WTC11 (cell line): ENCODE measurements around the gene KY. TPM values are rescaled to one million over a fixed set of nuclear protein-coding genes. Genes with fewer than 3 reads are reported as not detected.

Experiments
- ATAC-seq: fragments of 200-7000 bp; cut with Tn5 transposase; 2 replicates; pipeline ENCODE4 v1.10.0; 2021; ENCODE audit warnings: mild to moderate bottlenecking, moderate library complexity
- CTCF ChIA-PET: fragments of 300-600 bp; sonication (Branson Sonifier 250); formaldehyde crosslinking; loops from one replicate; lab custom pipeline; 2021; ENCODE audit warnings: antibody characterized with exemption; lab: Charles Lee
- POLR2A ChIA-PET: fragments of 350-600 bp; sonication (Branson Sonifier 250); formaldehyde crosslinking; loops from one replicate; lab custom pipeline; 2021; ENCODE audit warnings: antibody characterized with exemption; lab: Charles Lee
- DNase-seq: peaks from one replicate; pipeline ENCODE4 v3.0.0; 2021; ENCODE audit warnings: low spot score
- H3K27ac Mint-ChIP-seq: 2 replicates; pipeline ENCODE4 v1.8.0; 2021; ENCODE audit warnings: mixed read lengths
- H3K27me3 Mint-ChIP-seq: 2 replicates; pipeline ENCODE4 v1.8.0; 2021; ENCODE audit warnings: low read depth, mild to moderate bottlenecking, moderate library complexity, mixed read lengths
- H3K36me3 Mint-ChIP-seq: 2 replicates; pipeline ENCODE4 v1.8.0; 2021; ENCODE audit warnings: mixed read lengths
- H3K4me1 Mint-ChIP-seq: 2 replicates; pipeline ENCODE4 v1.8.0; 2022; ENCODE audit warnings: mixed read lengths
- H3K4me3 Mint-ChIP-seq: 2 replicates; pipeline ENCODE4 v1.8.0; 2021; ENCODE audit warnings: mild to moderate bottlenecking, moderate library complexity, mixed read lengths
- H3K9me3 Mint-ChIP-seq: 2 replicates; pipeline ENCODE4 v1.8.0; 2021; ENCODE audit warnings: mixed read lengths
- CREM ChIP-seq: sonication (generic); formaldehyde crosslinking; IDR thresholded peaks from 2 replicates; pipeline ENCODE4 v1.8.1; 2022; ENCODE audit warnings: mild to moderate bottlenecking, missing genetic modification reagents, moderate library complexity
- ELF4 ChIP-seq: sonication (generic); formaldehyde crosslinking; IDR thresholded peaks from 2 replicates; pipeline ENCODE4 v1.8.1; 2022; ENCODE audit warnings: low read depth, mild to moderate bottlenecking, moderate library complexity, missing genetic modification reagents
- ETV6 ChIP-seq: sonication (generic); formaldehyde crosslinking; IDR thresholded peaks from 2 replicates; pipeline ENCODE4 v1.8.1; 2022; ENCODE audit warnings: mild to moderate bottlenecking, missing genetic modification reagents
- FOXK1 ChIP-seq: sonication (generic); formaldehyde crosslinking; IDR thresholded peaks from 2 replicates; pipeline ENCODE4 v1.8.0; 2022; ENCODE audit warnings: mild to moderate bottlenecking, moderate library complexity, missing genetic modification reagents
- JUN ChIP-seq: sonication (generic); formaldehyde crosslinking; IDR thresholded peaks from 2 replicates; pipeline ENCODE4 v1.8.0; 2023; ENCODE audit warnings: mild to moderate bottlenecking, missing genetic modification reagents
- MLX ChIP-seq: sonication (generic); formaldehyde crosslinking; IDR thresholded peaks from 2 replicates; pipeline ENCODE4 v1.8.1; 2023; ENCODE audit warnings: mild to moderate bottlenecking, missing genetic modification reagents, moderate library complexity
- NFATC4 ChIP-seq: fragments of 250-450 bp; sonication (Bioruptor Pico); IDR thresholded peaks from 2 replicates; pipeline ENCODE4 v1.9.0; 2021; ENCODE audit warnings: mild to moderate bottlenecking
- NR3C1 ChIP-seq: sonication (generic); formaldehyde crosslinking; conservative IDR thresholded peaks from 2 replicates; pipeline ENCODE4 v1.8.1; 2023; ENCODE audit warnings: low read depth, mild to moderate bottlenecking, missing genetic modification reagents
- OVOL2 ChIP-seq: fragments of 250-450 bp; sonication (Bioruptor Pico); IDR thresholded peaks from 2 replicates; pipeline ENCODE4 v1.9.0; 2021; ENCODE audit warnings: mild to moderate bottlenecking, borderline replicate concordance
- RORB ChIP-seq: fragments of 250-450 bp; sonication (Bioruptor Pico); IDR thresholded peaks from 2 replicates; pipeline ENCODE4 v1.9.0; 2021; ENCODE audit warnings: mild to moderate bottlenecking
- SP1 ChIP-seq: sonication (generic); formaldehyde crosslinking; conservative IDR thresholded peaks from 2 replicates; pipeline ENCODE4 v1.8.1; 2022; ENCODE audit warnings: missing genetic modification reagents
- ZBTB21 ChIP-seq: sonication (generic); formaldehyde crosslinking; IDR thresholded peaks from 2 replicates; pipeline ENCODE4 v1.8.1; 2023; ENCODE audit warnings: mild to moderate bottlenecking, missing genetic modification reagents, borderline replicate concordance
- ZNF121 ChIP-seq: sonication (generic); formaldehyde crosslinking; IDR thresholded peaks from 2 replicates; pipeline ENCODE4 v1.8.0; 2023; ENCODE audit warnings: missing genetic modification reagents
- ZNF138 ChIP-seq: sonication (generic); formaldehyde crosslinking; conservative IDR thresholded peaks from 2 replicates; pipeline ENCODE4 v1.8.1; 2022; ENCODE audit warnings: mild to moderate bottlenecking, moderate library complexity, missing genetic modification reagents
- ZNF263 ChIP-seq: sonication (generic); formaldehyde crosslinking; IDR thresholded peaks from 2 replicates; pipeline ENCODE4 v1.8.1; 2022; ENCODE audit warnings: low read depth, mild to moderate bottlenecking, moderate library complexity, missing genetic modification reagents
- ZNF281 ChIP-seq: sonication (generic); formaldehyde crosslinking; IDR thresholded peaks from 2 replicates; pipeline ENCODE4 v1.8.0; 2023; ENCODE audit warnings: mild to moderate bottlenecking, missing genetic modification reagents
- ZNF396 ChIP-seq: fragments of 250-450 bp; sonication (Bioruptor Pico); IDR thresholded peaks from 2 replicates; pipeline ENCODE4 v1.8.0; 2021; ENCODE audit warnings: mild to moderate bottlenecking, moderate library complexity, borderline replicate concordance
- ZNF416 ChIP-seq: fragments of 250-450 bp; sonication (Bioruptor Pico); IDR thresholded peaks from 2 replicates; pipeline ENCODE4 v1.9.0; 2021; ENCODE audit warnings: mild to moderate bottlenecking, inconsistent platforms
- ZNF425 ChIP-seq: fragments of 250-450 bp; sonication (Bioruptor Pico); conservative IDR thresholded peaks from 2 replicates; pipeline ENCODE4 v1.9.0; 2021; ENCODE audit warnings: mild to moderate bottlenecking
- ZNF671 ChIP-seq: fragments of 250-450 bp; sonication (Bioruptor Pico); IDR thresholded peaks from 2 replicates; pipeline ENCODE4 v1.8.0; 2021; ENCODE audit warnings: mild to moderate bottlenecking
- total RNA-seq: library from RNA; stranded (reverse); gene quantifications from 3 replicates; pipeline ENCODE4 v1.2.3, GENCODE V29; 2021

KY gene
- total RNA-seq, 1 experiment from 2014 or later: not detected

GRCh38 chr3:134620476-134621115, 30.2 kb downstream of the KY start:
- no peak for ATAC-seq
- Mint-ChIP-seq H3K4me3 (no peak overlapping the region), H3K4me1 (peaks cover 7% of the 10 kb centered on the region; the same call in 1 of the 2 replicates), H3K36me3 (no peaks in the 10 kb centered on the region), H3K27me3 (no peaks in the 10 kb centered on the region), H3K9me3 (no peaks in the 10 kb centered on the region), H3K27ac (no peak overlapping the region)
- CTCF ChIA-PET: interaction anchor here (1.1 to 1.9 kb wide), 4 partner anchors 10 to 134 kb away, joined by 3 to 5 read pairs (median 4); no protein-coding TSS in a partner anchor
- peak; percentile 3 for DNase-seq
- TF ChIP-seq ZBTB21 (CRISPR knock-in tag) (no peak), ZNF138 (CRISPR knock-in tag) (no peak)
- POLR2A ChIA-PET: no interaction called here

GRCh38 chr3:134619884-134620445, 30.9 kb downstream of the KY start:
- Mint-ChIP-seq H3K27me3 (no peaks in the 10 kb centered on the region), H3K4me3 (no peak overlapping the region), H3K4me1 (peaks cover 7% of the 10 kb centered on the region; the same call in 1 of the 2 replicates), H3K36me3 (no peaks in the 10 kb centered on the region), H3K27ac (no peak overlapping the region), H3K9me3 (no peaks in the 10 kb centered on the region)
- CTCF ChIA-PET: interaction anchor here (1.5 to 6.9 kb wide), 4 partner anchors 19 to 135 kb away, joined by 4 to 40 read pairs (median 6); no protein-coding TSS in a partner anchor
- no peak for TF ChIP-seq SP1 (CRISPR knock-in tag)
- TF ChIP-seq ZNF396: no peak
- TF ChIP-seq ZNF121: no peak
- no peak for TF ChIP-seq ZNF281 (CRISPR knock-in tag)
- DNase-seq (no peak), ATAC-seq (no peak)
- POLR2A ChIA-PET: interaction anchor here (1.2 kb wide), 1 partner anchor 11 kb away, joined by 4 read pairs; no protein-coding TSS in a partner anchor

GRCh38 chr3:134619301-134619615, 31.6 kb downstream of the KY start:
- TF ChIP-seq ZNF263 (CRISPR knock-in tag) (no peak), NR3C1 (CRISPR knock-in tag) (no peak), ZNF425 (CRISPR knock-in tag) (no peak), MLX (CRISPR knock-in tag) (no peak), JUN (CRISPR knock-in tag) (no peak), SP1 (CRISPR knock-in tag) (no peak), NFATC4 (CRISPR knock-in tag) (no peak), RORB (CRISPR knock-in tag) (no peak), FOXK1 (no peak), CREM (no peak), ZNF671 (CRISPR knock-in tag) (no peak), ZNF416 (CRISPR knock-in tag) (no peak), ELF4 (CRISPR knock-in tag) (no peak), OVOL2 (no peak), ETV6 (CRISPR knock-in tag) (no peak)
- Mint-ChIP-seq H3K4me1 (peaks cover 7% of the 10 kb centered on the region; the same call in 1 of the 2 replicates), H3K9me3 (no peaks in the 10 kb centered on the region), H3K36me3 (no peaks in the 10 kb centered on the region), H3K27me3 (no peaks in the 10 kb centered on the region), H3K4me3 (no peak overlapping the region), H3K27ac (no peak overlapping the region)
- ATAC-seq (no peak), DNase-seq (no peak)
- ChIA-PET POLR2A (interaction anchor here (1.2 kb wide), 1 partner anchor 12 kb away, joined by 4 read pairs; no protein-coding TSS in a partner anchor), CTCF (interaction anchor here (1.5 to 6.9 kb wide), 4 partner anchors 18 to 136 kb away, joined by 4 to 40 read pairs (median 6); no protein-coding TSS in a partner anchor)
